Prostate gland (tissue), 2 donors: ENCODE results near the gene GLIPR2.

Experiments
- POLR2A ChIP-seq: fragments of 450-650 bp; IDR thresholded peaks from one replicate; pipeline ENCODE4 v1.6.1; 2016; ENCODE audit warnings: antibody characterized with exemption, mild to moderate bottlenecking
- TF ChIP-seq, protein P1 (sequence below), 4 experiments: fragments of 200-600 bp in 2 of 4; fragments of 450-650 bp in 2 of 4; sonication (generic) in 2 of 4; IDR thresholded peaks; 1 replicate in 3 of 4; 2 replicates in 1 of 4; pipeline ENCODE4 v1.5.1; 2016 to 2019; ENCODE audit warnings: antibody characterized with exemption in 4 of 4, mild to moderate bottlenecking in 2 of 4, moderate library complexity in 2 of 4

DNA sequence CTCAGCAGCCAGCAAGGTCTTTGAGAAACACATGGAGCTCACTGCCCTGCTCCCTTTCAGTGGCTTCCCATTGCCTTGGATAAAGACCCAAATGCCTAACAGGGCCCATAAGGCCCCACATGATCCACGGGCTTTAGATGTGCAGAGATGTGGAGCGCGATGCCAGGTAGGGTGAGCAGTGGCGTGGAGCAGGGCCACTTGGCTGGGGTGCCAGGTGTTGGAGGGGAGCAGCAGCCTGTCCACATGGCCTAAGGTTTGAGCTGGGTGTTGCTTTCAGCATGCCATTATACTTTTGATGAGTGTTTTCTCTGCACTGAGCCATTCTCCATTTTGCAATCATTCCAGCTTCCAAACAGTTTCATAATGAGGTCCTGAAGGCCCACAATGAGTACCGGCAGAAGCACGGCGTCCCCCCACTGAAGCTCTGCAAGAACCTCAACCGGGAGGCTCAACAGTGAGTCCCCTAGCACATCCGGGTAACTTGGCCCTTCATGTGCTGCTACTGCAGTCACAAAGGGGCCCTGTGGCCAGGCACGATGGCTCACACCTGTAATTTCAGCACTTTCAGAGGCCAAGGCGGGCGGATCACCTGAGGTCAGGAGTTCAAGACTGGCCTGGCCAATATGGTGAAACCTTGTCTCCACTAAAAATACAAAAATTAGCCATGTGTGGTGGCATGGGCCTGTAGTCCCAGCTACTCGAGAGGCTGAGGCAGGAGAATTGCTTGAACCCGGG lies 11.1 kb downstream of the GLIPR2 start:
- TF ChIP-seq, protein P1, sequence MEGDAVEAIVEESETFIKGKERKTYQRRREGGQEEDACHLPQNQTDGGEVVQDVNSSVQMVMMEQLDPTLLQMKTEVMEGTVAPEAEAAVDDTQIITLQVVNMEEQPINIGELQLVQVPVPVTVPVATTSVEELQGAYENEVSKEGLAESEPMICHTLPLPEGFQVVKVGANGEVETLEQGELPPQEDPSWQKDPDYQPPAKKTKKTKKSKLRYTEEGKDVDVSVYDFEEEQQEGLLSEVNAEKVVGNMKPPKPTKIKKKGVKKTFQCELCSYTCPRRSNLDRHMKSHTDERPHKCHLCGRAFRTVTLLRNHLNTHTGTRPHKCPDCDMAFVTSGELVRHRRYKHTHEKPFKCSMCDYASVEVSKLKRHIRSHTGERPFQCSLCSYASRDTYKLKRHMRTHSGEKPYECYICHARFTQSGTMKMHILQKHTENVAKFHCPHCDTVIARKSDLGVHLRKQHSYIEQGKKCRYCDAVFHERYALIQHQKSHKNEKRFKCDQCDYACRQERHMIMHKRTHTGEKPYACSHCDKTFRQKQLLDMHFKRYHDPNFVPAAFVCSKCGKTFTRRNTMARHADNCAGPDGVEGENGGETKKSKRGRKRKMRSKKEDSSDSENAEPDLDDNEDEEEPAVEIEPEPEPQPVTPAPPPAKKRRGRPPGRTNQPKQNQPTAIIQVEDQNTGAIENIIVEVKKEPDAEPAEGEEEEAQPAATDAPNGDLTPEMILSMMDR (IDR thresholded peaks at IDR 0.05) = no peak
- no peak for TF ChIP-seq POLR2A
